Measurements from ENCODE around the gene KIF17. TPM values are rescaled to one million over a fixed set of nuclear protein-coding genes. Genes with fewer than 3 reads are reported as not detected.

The KIF17 gene
- total RNA-seq, 1 donor from 2014 or later: 3.7 TPM

- Histone ChIP-seq H3K27me3 (ENCODE audit: control insufficient read depth in 3 of 3, insufficient read depth in 3 of 3, low read length in 3 of 3) (peaks cover 0 to 5% (median 3%) of the 10 kb centered on the region in 3 donors), H3K27ac (ENCODE audit: low read depth, low read length) (no peak overlapping the region), H3K4me1 (ENCODE audit: control insufficient read depth in 3 of 3, insufficient read depth in 3 of 3, low read length in 3 of 3) (peaks cover 8 to 16% (median 9%) of the 10 kb centered on the region in 3 donors), H3K9me3 (ENCODE audit: control insufficient read depth in 3 of 3, low read length in 3 of 3) (no peaks in the 10 kb centered on the region), H3K36me3 (ENCODE audit: control insufficient read depth in 3 of 3, insufficient read depth in 3 of 3, low read length in 3 of 3) (no peaks in the 10 kb centered on the region), H3K4me3 (ENCODE audit: low read length in 3 of 3) (no peak overlapping the region), H3K9ac (ENCODE audit: low read depth in 1 of 3, low read length in 3 of 3) (no peak overlapping the region)
Measured at GRCh38 chr1:20665726-20666125, 52.1 kb downstream of the KIF17 start.

DNA sequence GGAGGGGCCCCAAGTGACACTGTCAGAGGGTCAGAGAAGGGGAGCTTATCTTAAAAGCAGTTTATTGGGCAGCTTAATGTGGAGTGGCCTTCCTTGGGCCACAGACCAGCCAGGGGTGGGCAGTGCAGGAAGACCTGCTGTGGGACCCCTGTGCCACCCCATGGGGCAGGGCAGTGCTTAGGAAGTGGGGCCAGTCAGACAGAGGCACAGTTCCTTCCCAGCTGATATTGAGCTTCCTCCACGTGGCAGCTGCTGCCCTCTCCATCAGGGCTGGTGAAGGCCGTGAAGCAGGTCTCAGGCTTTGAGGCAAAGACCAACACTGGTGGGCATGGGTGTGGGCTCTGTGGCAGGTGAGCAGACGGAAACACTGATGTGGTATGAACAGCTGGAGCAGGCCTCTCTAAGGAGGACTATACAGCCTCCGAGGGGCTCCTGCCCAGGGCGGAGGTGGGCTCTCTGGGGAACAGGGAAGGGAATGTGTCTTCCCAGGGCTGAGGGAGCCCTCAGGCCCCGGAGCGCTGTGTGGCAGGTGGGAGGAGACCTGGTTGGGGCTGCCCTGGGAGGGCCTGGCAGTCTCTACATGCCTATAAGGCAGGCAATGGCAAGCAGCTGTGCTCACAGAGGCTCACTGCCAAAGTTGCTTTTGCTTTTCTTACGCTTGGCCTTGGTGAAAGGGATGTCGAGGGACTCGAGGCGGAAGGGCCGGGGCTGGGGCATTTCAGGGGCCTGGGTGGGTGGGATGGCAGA, 53.7 kb downstream of the KIF17 start:
- no peak overlapping the region for H3K9ac ChIP-seq (ENCODE audit: low read depth in 1 of 3, low read length in 3 of 3)
- H3K27me3 ChIP-seq (ENCODE audit: control insufficient read depth in 3 of 3, insufficient read depth in 3 of 3, low read length in 3 of 3): no peaks in the 10 kb centered on the region
- no peaks in the 10 kb centered on the region for H3K36me3 ChIP-seq (ENCODE audit: control insufficient read depth in 3 of 3, insufficient read depth in 3 of 3, low read length in 3 of 3)
- peaks cover 20 to 31% (median 23%) of the 10 kb centered on the region in 3 donors for H3K4me1 ChIP-seq (ENCODE audit: control insufficient read depth in 3 of 3, insufficient read depth in 3 of 3, low read length in 3 of 3)
- H3K4me3 ChIP-seq (ENCODE audit: low read length in 3 of 3): no peak overlapping the region
- no peaks in the 10 kb centered on the region for H3K9me3 ChIP-seq (ENCODE audit: control insufficient read depth in 3 of 3, low read length in 3 of 3)
- H3K27ac ChIP-seq (ENCODE audit: low read depth, low read length): no peak overlapping the region

- Histone ChIP-seq H3K9me3 (ENCODE audit: control insufficient read depth in 3 of 3, low read length in 3 of 3) (no peaks in the 10 kb centered on the region), H3K9ac (ENCODE audit: low read depth in 1 of 3, low read length in 3 of 3) (no peak overlapping the region), H3K27me3 (ENCODE audit: control insufficient read depth in 3 of 3, insufficient read depth in 3 of 3, low read length in 3 of 3) (no peaks in the 10 kb centered on the region), H3K36me3 (ENCODE audit: control insufficient read depth in 3 of 3, insufficient read depth in 3 of 3, low read length in 3 of 3) (no peaks in the 10 kb centered on the region), H3K4me3 (ENCODE audit: low read length in 3 of 3) (no peak overlapping the region), H3K4me1 (ENCODE audit: control insufficient read depth in 3 of 3, insufficient read depth in 3 of 3, low read length in 3 of 3) (peaks cover 27 to 37% (median 28%) of the 10 kb centered on the region in 3 donors), H3K27ac (ENCODE audit: low read depth, low read length) (no peak overlapping the region)
Measured at GRCh38 chr1:20663365-20663764, 54.4 kb downstream of the KIF17 start.

DNA sequence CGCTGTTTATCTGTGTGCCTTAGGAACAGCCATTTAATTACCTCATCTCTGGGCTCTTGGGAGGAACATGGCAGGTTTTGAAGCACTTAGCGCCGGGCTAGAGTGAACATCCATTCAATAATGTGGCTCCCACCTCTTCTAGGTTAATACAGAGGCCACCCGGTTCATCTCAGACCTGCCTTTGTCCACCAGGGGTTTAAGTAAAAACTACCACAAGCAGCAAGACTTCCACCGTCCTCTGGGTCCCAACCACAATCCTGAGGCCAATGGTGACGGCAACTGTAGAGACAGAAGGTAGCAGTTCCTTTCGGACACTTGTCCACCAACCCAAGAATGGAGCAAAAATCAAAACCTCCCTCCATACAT, 55.7 kb downstream of the KIF17 start:
- Histone ChIP-seq H3K36me3 (ENCODE audit: control insufficient read depth in 3 of 3, insufficient read depth in 3 of 3, low read length in 3 of 3) (peaks cover 3 to 12% (median 12%) of the 10 kb centered on the region in 3 donors), H3K4me3 (ENCODE audit: low read length in 3 of 3) (peak overlapping the region; percentile 95 to 97 (median 97)), H3K4me1 (ENCODE audit: control insufficient read depth in 3 of 3, insufficient read depth in 3 of 3, low read length in 3 of 3) (peaks cover 29 to 48% (median 38%) of the 10 kb centered on the region in 3 donors), H3K27ac (ENCODE audit: low read depth, low read length) (peak overlapping the region; percentile 83), H3K9ac (ENCODE audit: low read depth in 1 of 3, low read length in 3 of 3) (peak overlapping the region; percentile 87 to 95 (median 88)), H3K9me3 (ENCODE audit: control insufficient read depth in 3 of 3, low read length in 3 of 3) (no peaks in the 10 kb centered on the region), H3K27me3 (ENCODE audit: control insufficient read depth in 3 of 3, insufficient read depth in 3 of 3, low read length in 3 of 3) (no peaks in the 10 kb centered on the region)

GRCh38 chr1:20661207-20662109, 56.3 kb downstream of the KIF17 start, which contains the start of gene DDOST:
DDOST (minus strand) TSS chr1:20661369; CDS start chr1:20661350, 19 bp downstream.
- Histone ChIP-seq H3K9me3 (ENCODE audit: control insufficient read depth in 3 of 3, low read length in 3 of 3) (no peaks in the 10 kb centered on the region), H3K27me3 (ENCODE audit: control insufficient read depth in 3 of 3, insufficient read depth in 3 of 3, low read length in 3 of 3) (no peaks in the 10 kb centered on the region), H3K4me3 (ENCODE audit: low read length in 3 of 3) (peak within 1 kb of the TSS; percentile 95 to 97 (median 97)), H3K4me1 (ENCODE audit: control insufficient read depth in 3 of 3, insufficient read depth in 3 of 3, low read length in 3 of 3) (peaks cover 29 to 53% (median 42%) of the 10 kb centered on the region in 3 donors), H3K27ac (ENCODE audit: low read depth, low read length) (peak within 1 kb of the TSS; percentile 83), H3K9ac (ENCODE audit: low read depth in 1 of 3, low read length in 3 of 3) (peak within 1 kb of the TSS; percentile 88 to 95 (median 88)), H3K36me3 (ENCODE audit: control insufficient read depth in 3 of 3, insufficient read depth in 3 of 3, low read length in 3 of 3) (peaks cover 6 to 16% (median 14%) of the 10 kb centered on the region in 3 donors)

DNA sequence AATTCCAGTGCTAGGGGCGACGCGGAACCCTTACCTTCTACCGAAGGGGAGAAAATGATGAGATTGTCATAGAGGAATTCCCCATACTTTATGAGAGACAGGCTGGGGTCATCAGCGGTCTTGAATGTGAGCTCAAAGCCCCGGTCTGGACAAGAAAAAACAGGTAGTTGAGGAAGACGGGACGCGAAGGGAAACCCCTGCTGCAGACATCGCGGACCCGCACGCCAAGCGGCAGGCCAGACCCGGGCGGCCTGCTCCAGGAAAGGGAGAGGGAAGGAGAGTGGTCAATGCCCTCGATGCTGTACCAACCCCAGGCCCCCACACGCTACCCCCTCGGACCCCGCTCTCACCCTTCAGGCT, 57.0 kb downstream of the KIF17 start:
- no peaks in the 10 kb centered on the region for H3K27me3 ChIP-seq (ENCODE audit: control insufficient read depth in 3 of 3, insufficient read depth in 3 of 3, low read length in 3 of 3)
- H3K4me1 ChIP-seq (ENCODE audit: control insufficient read depth in 3 of 3, insufficient read depth in 3 of 3, low read length in 3 of 3): peaks cover 29 to 53% (median 42%) of the 10 kb centered on the region in 3 donors
- H3K4me3 ChIP-seq (ENCODE audit: low read length in 3 of 3): peak overlapping the region; percentile 95 to 97 (median 96)
- H3K36me3 ChIP-seq (ENCODE audit: control insufficient read depth in 3 of 3, insufficient read depth in 3 of 3, low read length in 3 of 3): peaks cover 11 to 22% (median 20%) of the 10 kb centered on the region in 3 donors
- peak overlapping the region; percentile 78 to 95 (median 88) for H3K9ac ChIP-seq (ENCODE audit: low read depth in 1 of 3, low read length in 3 of 3)
- peak overlapping the region; percentile 25 for H3K27ac ChIP-seq (ENCODE audit: low read depth, low read length)
- no peaks in the 10 kb centered on the region for H3K9me3 ChIP-seq (ENCODE audit: control insufficient read depth in 3 of 3, low read length in 3 of 3)

GRCh38 chr1:20660363-20660762, 57.4 kb downstream of the KIF17 start:
- H3K4me1 ChIP-seq (ENCODE audit: control insufficient read depth in 3 of 3, insufficient read depth in 3 of 3, low read length in 3 of 3): peaks cover 29 to 53% (median 42%) of the 10 kb centered on the region in 3 donors
- H3K9ac ChIP-seq (ENCODE audit: low read depth in 1 of 3, low read length in 3 of 3): peak overlapping the region; percentile 78 to 95 (median 88)
- peaks cover 15 to 27% (median 25%) of the 10 kb centered on the region in 3 donors for H3K36me3 ChIP-seq (ENCODE audit: control insufficient read depth in 3 of 3, insufficient read depth in 3 of 3, low read length in 3 of 3)
- no peaks in the 10 kb centered on the region for H3K27me3 ChIP-seq (ENCODE audit: control insufficient read depth in 3 of 3, insufficient read depth in 3 of 3, low read length in 3 of 3)
- no peaks in the 10 kb centered on the region for H3K9me3 ChIP-seq (ENCODE audit: control insufficient read depth in 3 of 3, low read length in 3 of 3)
- no peak overlapping the region for H3K27ac ChIP-seq (ENCODE audit: low read depth, low read length)
- peak overlapping the region; percentile 95 to 97 (median 96) for H3K4me3 ChIP-seq (ENCODE audit: low read length in 3 of 3)

DNA sequence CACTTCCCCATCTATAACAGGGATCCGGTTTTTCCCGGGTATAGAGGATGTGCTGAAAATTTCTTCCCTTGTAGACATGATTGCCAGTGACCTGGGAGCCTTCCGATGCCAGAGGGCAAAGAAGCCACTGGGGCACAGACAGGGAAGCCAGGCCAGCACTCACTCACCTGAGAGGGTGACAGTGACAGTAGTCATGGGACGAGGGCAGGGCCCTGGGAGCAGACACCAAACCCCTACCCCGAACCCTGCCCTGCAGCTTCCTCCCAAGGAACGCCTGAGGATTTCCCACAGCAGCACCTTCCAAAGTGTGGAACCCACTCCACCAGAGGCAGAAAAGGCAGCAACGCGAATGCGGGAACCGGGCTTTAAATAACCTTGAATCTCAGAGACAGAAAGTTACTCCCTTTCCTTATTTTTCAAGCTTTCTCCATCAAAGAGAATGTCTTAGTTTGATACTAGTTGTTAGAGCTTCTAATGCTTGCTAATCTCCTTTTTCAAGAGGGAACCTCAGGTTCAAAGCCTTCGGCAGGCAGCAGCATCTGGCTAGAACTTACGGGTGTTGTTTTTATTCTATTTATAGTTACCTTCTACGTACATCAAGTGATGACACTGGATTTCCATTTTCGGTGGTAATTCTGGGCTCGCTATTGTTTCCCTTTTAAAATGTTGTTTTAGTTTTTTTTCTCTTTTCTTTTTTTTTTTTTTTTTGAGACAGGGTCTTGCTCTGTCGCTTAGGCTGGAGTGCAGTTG, 59.5 kb downstream of the KIF17 start:
- Histone ChIP-seq H3K9me3 (ENCODE audit: control insufficient read depth in 3 of 3, low read length in 3 of 3) (no peaks in the 10 kb centered on the region), H3K27ac (ENCODE audit: low read depth, low read length) (peak overlapping the region; percentile 73), H3K4me1 (ENCODE audit: control insufficient read depth in 3 of 3, insufficient read depth in 3 of 3, low read length in 3 of 3) (peaks cover 29 to 53% (median 42%) of the 10 kb centered on the region in 3 donors), H3K4me3 (ENCODE audit: low read length in 3 of 3) (peak overlapping the region in 2 of 3 donors; percentile 27 to 46), H3K27me3 (ENCODE audit: control insufficient read depth in 3 of 3, insufficient read depth in 3 of 3, low read length in 3 of 3) (no peaks in the 10 kb centered on the region), H3K9ac (ENCODE audit: low read depth in 1 of 3, low read length in 3 of 3) (peak overlapping the region; percentile 5 to 78 (median 52)), H3K36me3 (ENCODE audit: control insufficient read depth in 3 of 3, insufficient read depth in 3 of 3, low read length in 3 of 3) (peaks cover 33 to 45% (median 42%) of the 10 kb centered on the region in 3 donors)

GRCh38 chr1:20657024-20657423, 60.8 kb downstream of the KIF17 start:
- peaks cover 46 to 58% (median 54%) of the 10 kb centered on the region in 3 donors for H3K36me3 ChIP-seq (ENCODE audit: control insufficient read depth in 3 of 3, insufficient read depth in 3 of 3, low read length in 3 of 3)
- H3K4me3 ChIP-seq (ENCODE audit: low read length in 3 of 3): no peak overlapping the region
- H3K9ac ChIP-seq (ENCODE audit: low read depth in 1 of 3, low read length in 3 of 3): no peak overlapping the region
- peak overlapping the region; percentile 73 for H3K27ac ChIP-seq (ENCODE audit: low read depth, low read length)
- H3K9me3 ChIP-seq (ENCODE audit: control insufficient read depth in 3 of 3, low read length in 3 of 3): no peaks in the 10 kb centered on the region
- H3K27me3 ChIP-seq (ENCODE audit: control insufficient read depth in 3 of 3, insufficient read depth in 3 of 3, low read length in 3 of 3): no peaks in the 10 kb centered on the region
- peaks cover 24 to 48% (median 38%) of the 10 kb centered on the region in 3 donors for H3K4me1 ChIP-seq (ENCODE audit: control insufficient read depth in 3 of 3, insufficient read depth in 3 of 3, low read length in 3 of 3)
